Upper lobe of left lung (tissue), 4 donors: ENCODE measurements around the gene TRIM71.

Source experiments
- CTCF ChIP-seq, 6 experiments: fragments of 450-650 bp in 4 of 6; fragments of 200-600 bp in 2 of 6; sonication (generic) in 2 of 6; IDR thresholded peaks; one replicate each; pipeline ENCODE4 v1.5.1; 2016 to 2019; ENCODE audit warnings: antibody characterized with exemption in 6 of 6
- EP300 ChIP-seq, 4 donors: sonication (generic); formaldehyde crosslinking; IDR thresholded peaks; one replicate each; pipeline ENCODE4 v1.5.1; 2017; ENCODE audit warnings: antibody characterized with exemption in 4 of 4, control low read depth in 2 of 4
- POLR2A ChIP-seq, 4 donors: fragments of 450-650 bp; IDR thresholded peaks; one replicate each; pipeline ENCODE4 v1.5.1; 2016 to 2017; ENCODE audit warnings: antibody characterized with exemption in 4 of 4, mild to moderate bottlenecking in 2 of 4
- POLR2AphosphoS5 ChIP-seq, 2 donors: sonication (generic); formaldehyde crosslinking; IDR thresholded peaks; one replicate each; pipeline ENCODE4 v1.5.1; 2017; ENCODE audit warnings: antibody characterized with exemption in 2 of 2

GRCh38 chr3:32814361-32814760, 3.4 kb upstream of the TRIM71 start:
- no peak for TF ChIP-seq POLR2A (IDR thresholded peaks at IDR 0.05)
- no peak for TF ChIP-seq POLR2AphosphoS5 (IDR thresholded peaks at IDR 0.05)
- TF ChIP-seq CTCF (IDR thresholded peaks at IDR 0.05), result no peak
- TF ChIP-seq EP300 (IDR thresholded peaks at IDR 0.05), result no peak
